GM18868 (cell line): ENCODE results near the gene DAZ1.
"Not testable (repeated sequence)": the region's sequence is repeated elsewhere in the genome, so short reads cannot be mapped to it uniquely, and the experiment has no call there.

Experiments used
- ATAC-seq: cut with Tn5 transposase; IDR thresholded peaks from one replicate; pipeline ENCODE4 v1.9.1; 2021; ENCODE audit warnings: mild to moderate bottlenecking, moderate library complexity; ENCODE audit not compliant: unreplicated experiment

DAZ1 gene

GRCh38 chrY:23198908-23199307, at the start of gene DAZ1:
DAZ1 (minus strand) TSS chrY:23199008; CDS start chrY:23198800, 208 bp downstream.
- not testable (repeated sequence) for ATAC-seq

- ATAC-seq, result not testable (repeated sequence)
Observed at GRCh38 chrY:23219233-23219632, 20.4 kb upstream of the DAZ1 start, which contains the start of gene DAZ2. DAZ2 (plus strand) TSS chrY:23219533; CDS start chrY:23219741, 208 bp downstream.

- not testable (repeated sequence) for ATAC-seq
Observed at GRCh38 chrY:23210681-23211080, 11.9 kb upstream of the DAZ1 start.

GRCh38 chrY:23209802-23210495, 11.1 kb upstream of the DAZ1 start:
- ATAC-seq, result not testable (repeated sequence)

GRCh38 chrY:23207455-23207854, 8.6 kb upstream of the DAZ1 start:
- not testable (repeated sequence) for ATAC-seq
